Spleen (tissue), 7 donors: ENCODE data around the gene GJA4.

ENCODE experiments used
- POLR2A ChIP-seq, 3 donors: fragments of 450-650 bp; IDR thresholded peaks; one replicate each; pipeline ENCODE4 v1.5.1; 2017; ENCODE audit warnings: antibody characterized with exemption in 3 of 3, mild to moderate bottlenecking in 1 of 3
- POLR2AphosphoS5 ChIP-seq, 3 donors: sonication (generic); formaldehyde crosslinking; IDR thresholded peaks; one replicate each; pipeline ENCODE4 v1.5.1; 2017; ENCODE audit warnings: antibody characterized with exemption in 3 of 3
- TF ChIP-seq, protein P1 (sequence below), 11 experiments: fragments of 200-600 bp in 7 of 11; fragments of 450-650 bp in 4 of 11; sonication (generic) in 4 of 11; IDR thresholded peaks in 8 of 11; conservative IDR thresholded peaks in 3 of 11; 1 replicate in 7 of 11; 2 replicates in 4 of 11; pipeline versions ENCODE4 v1.4.0 to v1.8.0; 2016 to 2021; ENCODE audit warnings: antibody characterized with exemption in 11 of 11, inconsistent platforms in 4 of 11, mild to moderate bottlenecking in 1 of 11
- donor health status: DM: no; HTN: no; CAD: no; lungs with moderate emphysema.
- donor health status: DM: no; HTN: no; CAD: no.
- donor health status: DM: no; HTN: no; CAD: no.

DNA sequence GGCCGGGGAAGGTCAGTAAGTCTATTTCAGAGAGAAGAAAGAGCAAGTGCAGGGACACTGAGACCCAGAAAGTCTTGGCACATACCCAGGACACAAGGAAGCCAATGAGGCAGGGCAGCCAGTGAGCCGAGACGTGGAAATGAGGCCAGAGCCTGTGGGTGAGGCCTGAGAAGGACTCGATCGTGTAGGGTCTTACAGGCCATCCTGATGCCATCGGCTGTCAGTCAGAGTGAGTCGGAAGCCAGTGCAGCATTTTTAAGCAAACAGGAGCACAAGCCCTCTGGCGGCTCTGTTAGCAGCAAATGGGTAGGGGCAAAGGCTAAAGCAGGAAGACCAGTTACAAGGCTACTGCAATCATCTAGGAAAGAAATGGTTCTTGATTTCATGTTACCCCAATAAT is 17.8 kb upstream of the GJA4 start:
- TF ChIP-seq, protein P1, sequence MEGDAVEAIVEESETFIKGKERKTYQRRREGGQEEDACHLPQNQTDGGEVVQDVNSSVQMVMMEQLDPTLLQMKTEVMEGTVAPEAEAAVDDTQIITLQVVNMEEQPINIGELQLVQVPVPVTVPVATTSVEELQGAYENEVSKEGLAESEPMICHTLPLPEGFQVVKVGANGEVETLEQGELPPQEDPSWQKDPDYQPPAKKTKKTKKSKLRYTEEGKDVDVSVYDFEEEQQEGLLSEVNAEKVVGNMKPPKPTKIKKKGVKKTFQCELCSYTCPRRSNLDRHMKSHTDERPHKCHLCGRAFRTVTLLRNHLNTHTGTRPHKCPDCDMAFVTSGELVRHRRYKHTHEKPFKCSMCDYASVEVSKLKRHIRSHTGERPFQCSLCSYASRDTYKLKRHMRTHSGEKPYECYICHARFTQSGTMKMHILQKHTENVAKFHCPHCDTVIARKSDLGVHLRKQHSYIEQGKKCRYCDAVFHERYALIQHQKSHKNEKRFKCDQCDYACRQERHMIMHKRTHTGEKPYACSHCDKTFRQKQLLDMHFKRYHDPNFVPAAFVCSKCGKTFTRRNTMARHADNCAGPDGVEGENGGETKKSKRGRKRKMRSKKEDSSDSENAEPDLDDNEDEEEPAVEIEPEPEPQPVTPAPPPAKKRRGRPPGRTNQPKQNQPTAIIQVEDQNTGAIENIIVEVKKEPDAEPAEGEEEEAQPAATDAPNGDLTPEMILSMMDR (IDR thresholded peaks at IDR 0.05 in 8 of 11, conservative IDR thresholded peaks at IDR 0.05 in 3 of 11), result no peak
- TF ChIP-seq POLR2AphosphoS5 (IDR thresholded peaks at IDR 0.05), result no peak
- no peak for TF ChIP-seq POLR2A (IDR thresholded peaks at IDR 0.05)
